Suprapubic skin (tissue), 4 donors: ENCODE data around the gene KSR1.

Source experiments
- CTCF ChIP-seq, 2 donors: fragments of 200-600 bp in 1 of 2; fragments of 450-650 bp in 1 of 2; sonication (generic) in 1 of 2; IDR thresholded peaks; one replicate each; pipeline ENCODE4 v1.5.1; 2016 to 2019; ENCODE audit warnings: antibody characterized with exemption in 2 of 2, mild to moderate bottlenecking in 1 of 2, moderate library complexity in 1 of 2
- POLR2A ChIP-seq, 2 donors: fragments of 450-650 bp; IDR thresholded peaks; one replicate each; pipeline ENCODE4 v1.6.1; 2017; ENCODE audit warnings: antibody characterized with exemption in 2 of 2, mild to moderate bottlenecking in 2 of 2, moderate library complexity in 2 of 2
- POLR2AphosphoS5 ChIP-seq, 3 donors: sonication (generic); formaldehyde crosslinking; IDR thresholded peaks; one replicate each; pipeline ENCODE4 v1.6.1; 2017; ENCODE audit warnings: antibody characterized with exemption in 3 of 3

GRCh38 chr17:27473190-27473747 is 17.0 kb downstream of the KSR1 start:
- TF ChIP-seq CTCF (IDR thresholded peaks at IDR 0.05) (no peak), POLR2AphosphoS5 (IDR thresholded peaks at IDR 0.05) (no peak), POLR2A (IDR thresholded peaks at IDR 0.05) (no peak)
